ENCODE measurements around the gene UBE2D2.

Gene UBE2D2

DNA sequence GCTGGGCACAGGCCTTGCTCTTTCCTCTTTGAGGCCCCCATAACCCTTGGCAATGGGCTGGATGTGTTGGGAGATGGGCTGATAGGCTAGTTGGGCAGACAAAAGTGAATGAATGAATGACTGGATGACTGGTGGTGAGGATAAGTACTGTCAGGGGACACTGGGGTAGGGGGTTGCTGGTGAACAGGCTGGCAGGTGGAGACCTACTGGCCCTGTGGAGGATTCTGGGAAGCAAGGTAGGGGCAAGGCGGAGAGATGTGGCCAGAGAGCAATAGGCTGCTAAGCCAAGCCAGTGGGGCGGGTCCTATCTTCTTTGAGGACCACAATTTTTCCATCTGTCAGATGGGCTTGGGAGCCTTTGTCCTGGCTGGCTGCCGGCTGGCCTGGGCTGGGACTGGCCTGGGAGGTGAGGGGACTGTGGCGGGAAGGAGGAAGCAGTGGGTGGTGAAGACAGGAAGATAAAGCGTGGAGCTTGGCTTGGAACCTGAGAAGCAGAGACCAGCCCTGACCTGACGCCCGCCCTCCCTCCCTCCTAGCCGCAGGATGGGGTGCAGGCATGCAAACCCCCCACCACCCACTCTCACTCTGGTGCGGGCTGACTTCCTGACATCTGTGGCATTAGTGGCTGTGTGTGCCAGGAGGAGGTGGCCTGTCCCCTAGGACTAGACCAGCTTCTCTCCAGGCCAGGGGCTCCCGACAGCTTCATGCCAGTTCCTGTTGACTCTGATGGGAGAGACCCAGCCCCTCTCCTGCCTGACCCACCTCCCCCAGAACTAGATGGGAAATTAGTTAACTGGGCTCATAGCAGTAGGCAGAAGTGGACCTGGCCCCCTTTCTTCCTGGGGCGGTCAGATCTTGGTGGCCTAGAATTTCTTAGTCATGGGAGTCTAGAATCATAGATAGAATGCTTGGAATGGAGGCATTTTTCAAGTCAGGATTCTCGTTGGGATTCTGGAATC lies 96.5 kb downstream of the UBE2D2 start:
- TF ChIP-seq, protein P1, sequence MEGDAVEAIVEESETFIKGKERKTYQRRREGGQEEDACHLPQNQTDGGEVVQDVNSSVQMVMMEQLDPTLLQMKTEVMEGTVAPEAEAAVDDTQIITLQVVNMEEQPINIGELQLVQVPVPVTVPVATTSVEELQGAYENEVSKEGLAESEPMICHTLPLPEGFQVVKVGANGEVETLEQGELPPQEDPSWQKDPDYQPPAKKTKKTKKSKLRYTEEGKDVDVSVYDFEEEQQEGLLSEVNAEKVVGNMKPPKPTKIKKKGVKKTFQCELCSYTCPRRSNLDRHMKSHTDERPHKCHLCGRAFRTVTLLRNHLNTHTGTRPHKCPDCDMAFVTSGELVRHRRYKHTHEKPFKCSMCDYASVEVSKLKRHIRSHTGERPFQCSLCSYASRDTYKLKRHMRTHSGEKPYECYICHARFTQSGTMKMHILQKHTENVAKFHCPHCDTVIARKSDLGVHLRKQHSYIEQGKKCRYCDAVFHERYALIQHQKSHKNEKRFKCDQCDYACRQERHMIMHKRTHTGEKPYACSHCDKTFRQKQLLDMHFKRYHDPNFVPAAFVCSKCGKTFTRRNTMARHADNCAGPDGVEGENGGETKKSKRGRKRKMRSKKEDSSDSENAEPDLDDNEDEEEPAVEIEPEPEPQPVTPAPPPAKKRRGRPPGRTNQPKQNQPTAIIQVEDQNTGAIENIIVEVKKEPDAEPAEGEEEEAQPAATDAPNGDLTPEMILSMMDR (conservative IDR thresholded peaks at IDR 0.05): no peak
- H3K27ac ChIP-seq: peak overlapping the region; percentile 92

DNA sequence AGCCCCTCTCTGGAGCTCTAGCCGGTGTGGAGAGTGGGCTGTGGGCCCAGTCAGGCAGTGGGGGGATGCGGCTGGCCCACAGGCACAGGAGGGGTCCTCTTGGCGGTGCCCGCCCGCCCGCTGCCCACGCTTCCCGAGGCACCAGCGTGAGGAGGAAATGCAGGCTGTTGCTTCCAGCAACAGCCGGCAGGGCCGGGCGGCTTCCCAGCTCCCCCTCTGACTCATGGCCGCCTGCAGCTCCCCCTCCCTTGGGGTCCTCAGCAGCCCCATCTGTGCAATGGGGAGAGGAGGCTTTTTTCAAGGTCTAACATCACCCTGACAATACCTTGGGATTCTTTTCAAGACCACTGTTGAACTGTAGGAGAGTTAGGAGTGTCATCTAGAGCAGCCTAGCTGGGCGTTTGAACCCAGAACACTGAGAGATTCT lies 97.4 kb downstream of the UBE2D2 start:
- peak overlapping the region; percentile 92; the same call in 1 of the 2 replicates for H3K27ac ChIP-seq
- TF ChIP-seq, protein P1 (conservative IDR thresholded peaks at IDR 0.05): no peak

DNA sequence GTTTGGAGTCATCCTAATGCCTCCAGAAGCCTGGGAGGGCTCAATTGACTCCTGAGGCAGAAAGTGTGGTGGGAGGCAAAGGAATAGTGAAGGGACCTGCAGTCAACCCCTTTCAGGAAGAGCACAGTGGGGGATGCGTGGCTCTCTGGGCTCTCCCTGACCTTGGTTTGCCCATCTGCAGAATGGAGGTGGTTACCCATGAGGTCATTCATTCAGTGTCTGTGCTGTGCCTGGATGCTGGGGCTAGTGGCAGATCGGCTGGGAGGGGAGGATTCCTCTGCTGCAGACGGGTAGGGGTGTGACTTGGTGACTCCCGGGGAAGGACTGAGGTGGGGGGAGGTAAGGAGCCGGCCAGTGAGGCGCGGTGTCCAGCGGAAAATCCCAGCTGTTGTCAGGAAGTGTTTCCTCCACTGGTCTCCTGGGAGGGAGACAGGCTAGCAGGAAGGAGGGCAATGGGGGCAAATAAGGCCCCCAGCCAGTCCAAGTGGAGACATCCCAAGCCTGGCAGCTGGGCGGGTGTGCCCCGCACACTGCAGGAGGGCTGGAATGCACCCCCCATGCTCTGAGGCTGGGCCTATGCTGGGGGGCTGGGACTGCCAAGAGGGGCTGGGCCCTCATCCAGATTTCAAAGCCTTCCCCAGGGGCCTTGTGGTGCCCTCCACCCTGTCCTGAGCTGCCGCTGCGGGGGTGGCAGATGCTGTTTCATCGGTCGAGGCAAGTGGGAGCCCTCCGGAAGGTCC lies 98.0 kb downstream of the UBE2D2 start:
- TF ChIP-seq, protein P1 (conservative IDR thresholded peaks at IDR 0.05): no peak
- peak overlapping the region; percentile 92 for H3K27ac ChIP-seq

DNA sequence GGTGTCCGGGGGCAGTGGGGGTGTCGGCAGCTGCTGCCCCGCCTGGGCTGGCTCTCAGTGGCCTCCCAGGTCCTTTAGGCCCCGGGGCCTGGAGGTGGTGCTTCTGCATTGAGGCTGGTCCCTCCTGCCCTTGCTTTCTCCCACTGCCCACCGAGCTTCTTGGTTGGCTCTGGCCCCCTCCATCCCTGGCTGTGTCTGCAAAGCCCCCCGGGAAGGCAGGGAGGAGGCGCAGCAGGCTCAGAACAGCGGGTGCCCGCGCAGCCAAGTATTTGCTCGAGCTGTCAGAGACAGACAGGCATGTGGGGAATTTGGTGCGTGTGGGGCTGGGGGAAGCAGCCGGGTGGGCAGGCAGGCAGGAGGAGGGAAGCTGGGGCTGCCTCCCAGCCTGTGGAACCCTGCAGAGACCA lies 98.6 kb downstream of the UBE2D2 start:
- TF ChIP-seq, protein P1 (conservative IDR thresholded peaks at IDR 0.05): no peak
- peak overlapping the region; percentile 92 for H3K27ac ChIP-seq

DNA sequence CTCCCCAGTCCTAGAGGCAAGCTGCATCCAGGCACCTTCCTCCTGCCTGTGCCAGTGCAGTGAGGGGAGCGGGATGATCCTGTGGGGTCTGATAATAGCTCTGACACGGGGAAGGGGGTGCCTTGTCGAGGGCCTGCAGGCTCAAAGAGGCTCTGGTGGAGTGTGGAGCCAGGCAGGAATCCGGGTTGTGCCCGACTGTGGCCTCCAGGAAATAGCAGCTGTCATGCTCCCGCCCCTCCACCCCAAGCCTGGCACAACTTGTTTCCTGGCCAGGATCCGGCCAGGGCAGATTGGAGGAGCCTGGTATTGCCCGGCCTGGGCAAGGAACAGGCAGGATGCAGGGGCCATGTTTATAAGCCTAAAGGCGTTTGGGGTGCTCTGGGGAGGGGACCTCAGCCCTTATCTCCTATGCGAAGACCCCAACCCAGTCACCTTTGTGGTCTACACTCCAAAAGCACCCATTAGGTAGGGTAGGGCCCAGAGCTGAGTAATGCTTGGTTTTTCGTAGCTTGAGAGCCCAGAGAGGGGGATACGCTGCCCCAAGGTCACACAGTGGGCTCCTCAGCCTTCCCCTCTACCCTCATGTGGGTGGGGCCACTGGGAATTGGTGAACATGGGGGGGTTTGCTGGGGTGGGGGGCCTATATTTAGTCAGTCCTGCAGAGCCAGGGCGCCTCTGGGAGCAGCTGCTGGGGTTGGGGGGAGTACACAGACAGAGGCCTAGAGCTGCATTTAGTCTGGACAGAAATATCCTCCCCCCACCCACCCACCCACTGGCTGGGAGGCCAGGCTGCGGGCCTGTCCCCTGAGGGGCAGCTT lies 99.2 kb downstream of the UBE2D2 start:
- TF ChIP-seq, protein P1 (conservative IDR thresholded peaks at IDR 0.05): no peak
- peak overlapping the region; percentile 92 for H3K27ac ChIP-seq

DNA sequence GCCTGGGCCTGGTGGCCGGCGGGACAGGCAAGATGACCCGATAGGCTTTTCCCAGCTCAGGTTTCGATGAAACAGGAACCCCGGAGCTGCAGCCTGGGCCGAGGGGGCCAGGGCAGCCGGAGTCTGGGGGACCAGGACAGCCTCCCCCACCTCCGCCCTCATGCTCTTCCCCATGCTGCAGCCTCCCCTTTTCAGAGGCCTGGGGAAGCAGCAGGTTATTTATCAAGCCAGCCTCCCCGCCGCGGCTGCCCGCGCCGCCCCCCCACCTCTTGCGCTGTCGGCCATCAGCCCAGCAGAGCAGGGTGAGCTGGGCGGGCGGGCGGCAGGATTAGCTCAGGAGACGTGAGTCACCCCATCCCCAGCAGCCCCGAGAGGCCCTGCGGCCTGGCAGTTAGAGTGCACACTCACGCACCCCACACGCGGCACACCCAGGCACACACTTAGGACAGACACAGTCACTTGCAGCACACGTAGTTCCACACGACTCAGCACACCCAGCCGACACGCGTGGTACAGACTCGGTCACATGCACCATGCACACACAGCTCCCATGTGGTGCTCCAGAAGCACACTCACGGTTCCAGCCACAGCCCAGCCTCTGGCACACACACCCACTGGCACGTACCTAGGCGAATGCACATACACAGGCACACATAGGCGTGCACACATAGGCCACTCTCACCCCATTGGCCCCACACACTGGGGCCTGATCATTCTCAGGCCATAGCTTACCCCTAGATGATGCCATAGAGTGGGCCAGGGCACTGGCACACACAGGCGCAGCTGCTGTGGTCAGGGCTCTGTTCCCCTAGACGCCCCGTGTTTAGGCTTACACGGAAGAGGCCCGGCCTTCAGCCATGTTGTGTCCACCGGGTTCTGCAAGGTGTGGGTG lies 100.0 kb downstream of the UBE2D2 start:
- TF ChIP-seq, protein P1 (conservative IDR thresholded peaks at IDR 0.05): no peak
- H3K27ac ChIP-seq: peak overlapping the region; percentile 92

All from VCaP (cell line).